ENCODE measurements around the gene PXK.

PXK gene

DNA sequence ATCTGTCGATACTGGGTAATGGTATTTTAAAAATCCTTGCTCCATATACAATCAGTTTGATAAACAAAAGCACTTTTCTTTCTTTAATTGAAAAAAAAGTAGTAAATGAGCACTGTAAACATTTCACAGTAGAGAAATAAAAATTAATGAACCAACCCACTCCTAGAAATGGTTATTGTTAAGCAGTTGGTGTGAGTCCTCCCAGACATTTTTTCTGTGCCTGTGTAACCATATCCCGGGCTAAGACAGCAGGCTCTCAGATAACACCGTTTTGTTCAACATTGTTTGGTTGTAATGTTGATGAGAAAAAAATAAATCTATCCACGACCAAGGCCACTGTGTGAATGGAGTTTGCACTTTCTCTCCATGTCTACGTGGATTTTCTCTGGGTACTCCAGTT lies 42.6 kb downstream of the PXK start:
- no peak for TF ChIP-seq GATA3 (IDR thresholded peaks at IDR 0.05; ENCODE audit: low read depth, low read length)

DNA sequence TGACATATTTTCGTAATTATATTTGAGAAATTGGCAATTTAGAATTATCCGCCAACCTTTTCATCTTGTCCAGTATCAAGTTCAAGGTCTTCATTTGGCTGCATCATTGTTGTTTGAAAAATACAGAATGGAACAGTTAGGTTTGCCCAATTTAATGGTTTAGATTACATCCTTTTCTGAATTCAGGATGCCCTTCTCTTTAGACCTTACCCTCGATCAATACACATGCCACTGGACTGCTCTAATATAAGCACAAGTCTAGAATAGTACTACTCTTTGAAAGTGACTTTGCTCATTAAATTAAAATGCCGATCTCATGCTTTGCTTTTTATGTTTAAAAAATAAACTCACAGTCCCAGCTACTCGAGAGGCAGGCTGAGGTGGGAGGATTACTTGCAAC lies 44.5 kb downstream of the PXK start:
- TF ChIP-seq GATA2 (IDR thresholded peaks at IDR 0.05; ENCODE audit: low read depth, low read length) (no peak), GATA3 (IDR thresholded peaks at IDR 0.05; ENCODE audit: low read depth, low read length) (no peak)

DNA sequence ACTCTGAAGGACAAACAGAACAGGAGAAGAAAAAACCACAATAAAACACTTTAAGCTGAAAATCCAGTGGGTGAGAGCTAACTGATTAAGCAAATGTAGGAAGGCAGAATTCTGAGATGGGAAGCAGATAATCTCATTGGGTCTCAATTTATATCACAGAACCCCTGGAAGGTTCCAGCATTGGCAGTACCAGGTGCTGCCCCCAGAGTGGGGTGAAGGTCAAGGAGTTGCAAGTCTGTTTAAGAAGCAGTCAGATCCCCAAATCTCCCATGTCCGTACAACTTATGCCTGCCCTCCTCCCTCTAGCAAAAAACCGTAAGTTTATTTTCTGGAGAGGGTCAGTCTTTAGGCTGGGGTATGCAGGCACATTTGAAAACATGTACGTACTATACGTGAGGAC lies 45.1 kb downstream of the PXK start:
- TF ChIP-seq GATA2 (IDR thresholded peaks at IDR 0.05; ENCODE audit: low read depth, low read length) = no peak
- TF ChIP-seq GATA3 (IDR thresholded peaks at IDR 0.05; ENCODE audit: low read depth, low read length) = no peak

DNA sequence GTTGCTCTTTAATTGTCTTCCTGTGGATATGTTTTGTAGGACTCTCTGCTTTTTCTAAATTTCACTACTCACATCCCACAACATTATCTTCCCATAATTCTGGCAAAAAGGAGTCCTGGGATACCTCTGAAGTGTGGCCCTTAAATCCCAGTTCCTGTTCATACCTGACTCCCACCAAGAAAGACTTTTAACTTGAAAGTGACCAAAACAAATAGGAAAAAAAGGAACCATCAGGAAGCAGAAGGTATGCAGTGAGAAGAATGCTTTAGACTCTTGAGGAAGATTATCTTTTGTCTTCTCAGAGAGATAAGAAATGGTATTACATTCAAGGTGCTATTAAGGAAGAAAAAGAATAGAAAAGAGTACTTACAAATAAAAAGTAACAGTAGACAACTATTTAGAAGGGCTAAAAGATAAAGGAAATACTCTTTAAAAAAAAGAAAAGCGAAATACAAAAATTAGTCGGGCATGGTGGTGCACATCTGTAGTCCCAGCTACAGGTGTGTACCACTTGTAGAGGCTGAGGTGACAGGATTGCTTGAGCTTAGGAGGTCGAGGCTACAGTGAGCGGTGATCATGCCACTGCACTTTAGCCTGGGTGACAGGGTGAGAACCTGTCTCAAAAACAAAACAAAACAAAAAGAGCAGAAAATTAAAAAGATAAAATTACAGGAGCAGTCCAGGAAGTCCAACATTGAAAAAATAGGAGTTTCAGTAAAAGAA lies 46.8 kb downstream of the PXK start:
- TF ChIP-seq GATA3 (IDR thresholded peaks at IDR 0.05; ENCODE audit: low read depth, low read length) (no peak), GATA2 (IDR thresholded peaks at IDR 0.05; ENCODE audit: low read depth, low read length) (no peak)

DNA sequence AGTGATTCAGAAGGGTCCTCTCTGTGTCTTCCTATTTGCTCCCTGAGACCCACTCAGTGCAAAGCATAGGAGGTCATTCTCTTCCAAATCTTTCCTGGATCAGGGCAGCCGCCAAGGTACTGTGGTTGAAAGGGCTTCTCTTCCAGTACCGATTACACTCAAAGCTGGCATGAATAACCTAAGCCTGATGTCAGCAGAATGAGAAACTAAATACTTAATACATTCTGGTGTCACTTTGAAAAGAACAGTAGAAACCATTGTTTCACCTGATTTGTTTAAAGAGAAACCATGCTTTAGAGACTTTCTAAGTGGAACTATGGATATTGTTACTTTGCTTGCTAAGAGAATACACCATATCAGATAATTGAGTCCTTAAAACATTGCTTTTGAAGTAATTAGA lies 50.8 kb downstream of the PXK start:
- no peak for TF ChIP-seq GATA2 (IDR thresholded peaks at IDR 0.05; ENCODE audit: low read depth, low read length)

DNA sequence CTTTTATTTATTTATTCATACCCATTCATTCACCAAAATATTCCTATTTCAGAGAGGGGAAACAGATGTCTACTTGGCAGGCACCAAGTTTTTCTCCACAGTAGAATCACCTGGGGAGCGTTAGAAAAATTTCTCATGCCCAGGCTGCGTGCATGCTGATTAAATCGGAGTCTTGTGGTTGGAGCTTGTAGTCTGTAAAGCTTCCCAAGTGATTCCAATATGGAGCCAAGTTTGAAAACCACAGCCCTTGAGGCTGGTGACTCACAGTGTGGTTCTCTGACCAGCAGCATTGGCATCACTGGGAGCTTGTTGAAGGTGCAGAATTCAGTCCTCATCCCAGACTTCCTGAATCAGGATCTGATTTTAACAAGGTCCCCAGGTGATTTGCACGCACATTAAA lies 51.2 kb downstream of the PXK start:
- TF ChIP-seq GATA3 (IDR thresholded peaks at IDR 0.05; ENCODE audit: low read depth, low read length) = no peak
- TF ChIP-seq GATA2 (IDR thresholded peaks at IDR 0.05; ENCODE audit: low read depth, low read length) = no peak

DNA sequence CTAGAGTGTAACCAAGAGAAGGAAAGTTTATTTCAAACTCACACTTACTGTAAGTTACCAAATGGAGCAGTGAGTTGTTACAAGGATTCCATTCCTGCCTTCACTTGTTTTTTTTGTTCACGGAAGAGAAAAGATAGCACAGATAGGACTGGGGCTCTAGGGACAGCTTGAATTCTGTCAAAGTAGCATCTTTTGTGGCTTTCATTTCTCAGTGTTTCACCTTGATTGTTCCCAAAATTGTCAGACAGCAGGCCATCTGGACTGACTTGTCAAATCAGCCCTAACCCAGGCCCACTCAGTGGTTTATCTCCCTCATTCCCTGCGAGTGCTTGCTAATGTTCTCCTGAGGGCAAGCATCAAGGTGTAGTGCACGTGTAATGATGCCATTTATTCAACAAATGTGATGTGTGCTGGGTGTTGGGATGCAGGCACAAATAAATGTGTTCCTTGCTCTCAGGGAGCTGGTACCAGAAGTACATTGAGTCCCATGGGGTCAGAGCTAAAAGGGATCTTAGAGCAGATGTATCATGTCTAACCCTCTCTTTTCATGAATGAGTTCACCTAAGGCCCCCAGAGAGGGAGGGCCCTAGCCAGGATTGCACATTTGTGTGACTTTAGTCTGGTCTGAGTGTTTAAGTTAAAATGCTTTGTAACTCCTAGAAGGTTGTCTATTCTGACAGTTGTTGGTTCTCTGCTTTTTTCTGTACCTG lies 51.8 kb downstream of the PXK start:
- TF ChIP-seq GATA3 (IDR thresholded peaks at IDR 0.05; ENCODE audit: low read depth, low read length) (no peak), GATA2 (IDR thresholded peaks at IDR 0.05; ENCODE audit: low read depth, low read length) (no peak)

DNA sequence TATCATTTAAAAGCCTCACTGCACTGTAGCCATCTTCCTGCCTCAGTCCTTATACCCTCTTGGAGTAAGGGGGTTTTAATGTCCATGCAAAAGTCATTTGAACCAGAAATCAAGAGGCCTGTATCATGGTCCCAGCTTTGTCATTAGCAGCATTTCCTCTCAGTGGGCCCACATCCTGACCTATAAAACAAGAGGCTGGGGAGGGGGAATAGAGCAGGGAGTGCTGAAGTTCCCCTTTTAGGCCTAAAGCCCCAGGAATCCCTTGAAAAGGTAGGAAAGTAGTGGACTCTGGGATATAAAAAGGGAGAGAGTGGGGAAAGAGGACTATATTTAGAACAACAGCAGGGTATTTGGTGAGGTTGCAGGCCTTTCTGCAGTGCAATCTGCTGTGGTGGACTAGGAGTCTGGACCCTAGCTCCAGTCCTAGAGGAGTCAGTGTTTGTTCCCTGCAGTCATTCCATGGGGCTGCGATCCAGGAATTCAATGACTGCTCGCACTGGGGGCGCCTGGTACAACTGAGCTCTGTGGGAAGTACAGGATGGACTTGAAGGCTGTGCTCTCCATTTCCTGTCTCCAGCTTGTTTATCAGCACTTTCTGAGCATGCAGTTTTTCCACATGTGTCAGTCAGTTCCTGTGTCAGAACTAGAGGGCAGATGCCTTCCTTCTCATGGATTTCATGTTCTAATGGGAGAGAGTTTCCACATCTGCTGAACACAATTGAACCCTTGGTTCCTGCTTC lies 54.1 kb downstream of the PXK start:
- TF ChIP-seq GATA2 (IDR thresholded peaks at IDR 0.05; ENCODE audit: low read depth, low read length) = no peak
- no peak for TF ChIP-seq GATA3 (IDR thresholded peaks at IDR 0.05; ENCODE audit: low read depth, low read length)

DNA sequence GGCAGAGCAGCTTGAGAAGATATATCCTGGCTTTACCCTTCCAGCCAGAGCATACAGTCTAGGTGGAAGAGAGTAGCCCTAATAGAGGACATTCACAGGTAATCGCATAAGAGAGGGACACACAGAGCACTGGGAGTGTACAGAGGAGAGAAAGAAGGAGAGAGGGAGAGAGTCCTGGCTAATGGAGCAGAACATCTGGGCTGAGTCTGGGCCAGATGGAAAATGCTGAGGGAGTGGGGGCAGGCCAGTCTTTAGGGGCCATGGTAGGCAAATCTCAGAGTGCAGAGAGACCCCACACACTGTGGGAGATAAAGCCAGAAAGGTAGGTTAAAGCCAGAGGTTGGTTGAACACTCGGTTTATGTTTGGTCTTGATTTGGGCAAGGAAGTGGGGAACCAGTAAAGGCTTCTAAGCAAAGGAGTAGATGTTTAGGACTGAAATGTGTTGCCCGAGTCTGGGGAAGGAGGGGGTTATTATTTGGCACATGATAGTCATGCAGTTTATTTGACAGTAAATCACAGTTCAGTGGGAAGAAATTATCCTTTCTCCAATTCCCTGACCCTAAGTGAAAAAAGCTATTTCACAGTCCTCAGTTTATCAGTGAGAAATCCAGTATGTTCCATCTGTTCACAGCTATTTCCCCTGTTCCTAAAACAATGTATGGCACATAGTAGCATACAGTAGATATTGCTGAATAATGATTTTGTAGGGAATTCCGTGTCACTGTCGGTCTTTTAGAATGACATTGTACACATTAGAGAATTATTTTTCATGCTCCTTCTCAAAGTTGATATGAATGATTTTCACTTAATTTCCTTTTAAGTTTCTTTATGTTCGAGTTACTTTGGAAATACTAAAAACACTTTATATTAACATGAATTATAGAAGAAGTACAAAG lies 55.2 kb downstream of the PXK start:
- TF ChIP-seq GATA3 (IDR thresholded peaks at IDR 0.05; ENCODE audit: low read depth, low read length) = no peak
- no peak for TF ChIP-seq GATA2 (IDR thresholded peaks at IDR 0.05; ENCODE audit: low read depth, low read length)

DNA sequence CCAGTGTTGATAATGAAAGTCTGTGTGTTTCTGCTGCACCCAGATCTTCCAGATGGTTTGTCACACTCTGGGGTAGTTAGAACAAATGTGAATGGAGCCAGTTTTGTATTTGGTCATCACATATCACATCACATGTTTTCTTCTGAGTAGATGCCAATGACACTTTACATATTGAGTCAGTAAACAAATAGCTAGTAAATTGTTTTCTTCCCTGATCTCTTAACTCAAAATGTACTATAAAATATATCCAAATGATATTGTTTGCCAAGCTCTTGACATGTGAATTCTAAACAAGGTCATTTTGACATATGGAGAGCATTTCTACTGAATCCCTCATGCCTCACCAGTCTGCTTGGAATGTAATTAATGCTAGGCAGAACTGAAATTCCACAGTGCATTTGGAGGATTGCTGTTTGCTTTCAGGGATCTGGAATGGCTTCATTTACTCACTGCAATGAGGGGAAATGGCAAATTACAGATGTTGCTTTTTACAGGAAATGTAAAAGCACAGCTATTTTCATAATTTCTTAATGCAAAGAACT lies 55.9 kb downstream of the PXK start:
- no peak for TF ChIP-seq GATA3 (IDR thresholded peaks at IDR 0.05; ENCODE audit: low read depth, low read length)
- no peak for TF ChIP-seq GATA2 (IDR thresholded peaks at IDR 0.05; ENCODE audit: low read depth, low read length)

DNA sequence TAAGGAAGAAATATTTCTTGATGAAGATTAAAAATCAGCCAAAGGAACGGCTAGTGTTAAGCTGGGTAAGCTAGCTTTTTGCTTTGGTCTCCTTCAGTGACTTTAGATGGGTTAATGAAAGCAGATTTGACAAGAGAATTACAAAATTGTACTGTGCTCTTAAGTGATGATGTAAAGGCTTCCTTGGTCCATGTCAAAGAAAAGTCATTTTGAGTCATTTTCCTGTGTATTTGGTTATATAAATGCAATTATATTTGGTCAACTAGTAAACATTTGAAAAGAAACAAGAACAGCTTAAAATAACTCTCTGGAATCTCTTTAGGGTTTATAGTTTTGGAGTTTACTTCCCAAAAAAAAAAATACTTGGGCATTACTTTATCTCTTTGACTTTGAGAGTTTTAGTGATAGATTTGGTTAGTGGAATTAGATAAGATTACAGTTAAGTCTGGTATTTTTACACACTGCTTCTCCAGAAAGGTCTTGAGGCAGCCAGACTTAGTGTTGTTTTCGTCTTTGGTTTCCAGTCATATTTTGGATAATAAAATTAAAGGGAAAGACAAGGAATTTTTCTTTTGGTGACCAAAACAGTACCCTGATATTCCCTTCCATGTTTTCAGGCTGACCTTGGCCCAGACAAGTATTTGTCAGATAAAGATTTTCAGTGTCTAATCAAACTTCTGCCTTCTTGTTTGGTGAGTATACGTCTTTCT lies 58.6 kb downstream of the PXK start:
- TF ChIP-seq GATA3 (IDR thresholded peaks at IDR 0.05; ENCODE audit: low read depth, low read length) = no peak
- no peak for TF ChIP-seq GATA2 (IDR thresholded peaks at IDR 0.05; ENCODE audit: low read depth, low read length)

DNA sequence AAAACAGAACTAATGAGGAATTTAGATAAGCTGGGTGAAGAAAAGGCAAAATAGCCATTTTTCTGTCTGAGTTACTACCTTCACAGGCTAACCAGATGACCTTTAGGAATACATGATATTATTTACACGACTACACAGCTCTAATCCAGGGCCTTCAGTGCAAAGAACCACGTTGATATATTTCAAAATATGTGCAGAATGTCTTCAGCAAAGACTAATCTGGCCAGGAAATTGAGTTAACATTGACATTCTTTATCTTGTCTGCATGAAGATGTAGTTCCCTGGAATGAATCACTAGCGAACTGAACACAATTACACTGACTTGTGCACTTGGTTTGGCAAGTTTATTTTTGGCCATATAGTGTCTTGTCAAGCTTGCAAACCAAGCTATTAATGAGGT lies 59.5 kb downstream of the PXK start:
- no peak for TF ChIP-seq GATA3 (IDR thresholded peaks at IDR 0.05; ENCODE audit: low read depth, low read length)
- no peak for TF ChIP-seq GATA2 (IDR thresholded peaks at IDR 0.05; ENCODE audit: low read depth, low read length)

DNA sequence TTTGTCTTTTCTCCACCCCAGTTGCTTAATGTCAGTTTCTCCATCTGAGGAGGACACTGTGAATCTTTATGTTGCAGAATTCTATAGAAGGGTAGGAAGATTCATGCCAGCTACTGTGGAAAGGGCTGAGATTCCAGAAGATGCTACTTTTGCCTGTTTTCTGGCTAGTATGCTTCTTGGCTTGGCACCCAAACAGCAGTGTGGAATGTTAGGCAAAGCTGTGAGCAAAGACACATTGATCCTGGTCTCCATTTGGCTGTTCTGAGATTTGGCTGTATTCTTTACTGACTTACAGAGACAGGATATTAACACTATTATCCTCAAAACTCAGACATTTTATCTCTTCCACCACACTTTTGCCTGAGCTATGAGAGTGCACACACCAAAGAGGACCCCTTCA lies 61.6 kb downstream of the PXK start:
- TF ChIP-seq GATA3 (IDR thresholded peaks at IDR 0.05; ENCODE audit: low read depth, low read length) (no peak), GATA2 (IDR thresholded peaks at IDR 0.05; ENCODE audit: low read depth, low read length) (no peak)
